Astrocyte of the cerebellum (primary cell): Measurements from ENCODE around the gene KRT15.

Experiments used
- DNase-seq: peaks from one replicate; pipeline ENCODE4 v3.0.0-alpha.2; 2011; ENCODE audit warnings: low read depth
- H3K4me3 ChIP-seq: 2 replicates; pipeline ENCODE4 v1.5.1; 2011; ENCODE audit warnings: mild to moderate bottlenecking, low read depth, low read length, moderate library complexity
- in situ Hi-C: cut with HindIII; loops from 2 replicates; pipeline ENCODE4 v1.10.0; 2017; ENCODE audit warnings: low sequenced_read_pairs
- TF ChIP-seq, protein P1 (sequence below): IDR thresholded peaks from 2 replicates; pipeline ENCODE4 v1.5.1; 2012; ENCODE audit warnings: low read length, low read depth, moderate library complexity, mild to moderate bottlenecking; ENCODE audit errors: missing control alignments

KRT15 gene

DNA sequence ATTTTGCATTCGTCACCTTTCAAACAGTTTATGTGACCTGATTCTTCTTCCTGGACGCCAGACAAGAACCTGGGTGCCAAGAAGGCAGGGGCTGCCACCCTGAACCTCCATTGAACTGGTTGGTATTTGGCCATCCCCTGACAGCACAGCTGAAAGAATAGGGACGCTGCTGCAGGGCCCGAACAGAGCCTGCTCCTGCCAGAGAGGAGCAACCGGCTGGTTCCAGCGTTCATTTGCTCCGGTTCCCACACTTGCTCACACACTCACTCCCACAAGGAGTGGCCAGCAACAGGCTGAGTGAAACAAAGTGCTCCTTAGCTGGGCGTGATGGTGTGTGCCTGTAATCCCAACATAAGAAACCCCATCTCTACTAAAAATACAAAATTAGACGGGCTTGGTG lies 38.2 kb upstream of the KRT15 start:
- in situ Hi-C loops = loop anchor here (10.0 kb wide), 1 partner anchor 212 kb away; no protein-coding TSS in a partner anchor
- DNase-seq = no peak
- no peak overlapping the region for H3K4me3 ChIP-seq
- TF ChIP-seq, protein P1, sequence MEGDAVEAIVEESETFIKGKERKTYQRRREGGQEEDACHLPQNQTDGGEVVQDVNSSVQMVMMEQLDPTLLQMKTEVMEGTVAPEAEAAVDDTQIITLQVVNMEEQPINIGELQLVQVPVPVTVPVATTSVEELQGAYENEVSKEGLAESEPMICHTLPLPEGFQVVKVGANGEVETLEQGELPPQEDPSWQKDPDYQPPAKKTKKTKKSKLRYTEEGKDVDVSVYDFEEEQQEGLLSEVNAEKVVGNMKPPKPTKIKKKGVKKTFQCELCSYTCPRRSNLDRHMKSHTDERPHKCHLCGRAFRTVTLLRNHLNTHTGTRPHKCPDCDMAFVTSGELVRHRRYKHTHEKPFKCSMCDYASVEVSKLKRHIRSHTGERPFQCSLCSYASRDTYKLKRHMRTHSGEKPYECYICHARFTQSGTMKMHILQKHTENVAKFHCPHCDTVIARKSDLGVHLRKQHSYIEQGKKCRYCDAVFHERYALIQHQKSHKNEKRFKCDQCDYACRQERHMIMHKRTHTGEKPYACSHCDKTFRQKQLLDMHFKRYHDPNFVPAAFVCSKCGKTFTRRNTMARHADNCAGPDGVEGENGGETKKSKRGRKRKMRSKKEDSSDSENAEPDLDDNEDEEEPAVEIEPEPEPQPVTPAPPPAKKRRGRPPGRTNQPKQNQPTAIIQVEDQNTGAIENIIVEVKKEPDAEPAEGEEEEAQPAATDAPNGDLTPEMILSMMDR = no peak

DNA sequence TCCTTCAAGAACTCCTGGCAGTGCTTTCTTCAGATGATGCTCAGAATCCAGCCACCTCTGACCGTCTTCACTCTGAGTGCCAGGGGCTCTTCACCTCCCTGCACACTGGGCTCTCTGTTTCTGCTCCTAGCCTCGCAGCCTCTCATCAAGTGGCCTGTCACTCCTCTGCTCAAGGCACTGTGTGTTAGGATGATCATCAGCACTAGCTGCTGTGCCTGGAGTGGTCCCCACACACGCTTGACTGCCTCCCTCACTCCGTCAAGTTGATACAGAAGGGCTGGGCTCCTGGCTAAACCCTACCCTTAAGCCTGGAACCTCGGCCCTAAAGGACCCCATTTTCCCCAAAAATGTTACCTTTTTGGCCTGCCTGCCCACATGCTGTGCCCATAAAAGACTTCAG lies 37.6 kb upstream of the KRT15 start:
- DNase-seq = no peak
- no peak overlapping the region for H3K4me3 ChIP-seq
- TF ChIP-seq, protein P1 = no peak
- in situ Hi-C loops = loop anchor here (10.0 kb wide), 1 partner anchor 212 kb away; no protein-coding TSS in a partner anchor

DNA sequence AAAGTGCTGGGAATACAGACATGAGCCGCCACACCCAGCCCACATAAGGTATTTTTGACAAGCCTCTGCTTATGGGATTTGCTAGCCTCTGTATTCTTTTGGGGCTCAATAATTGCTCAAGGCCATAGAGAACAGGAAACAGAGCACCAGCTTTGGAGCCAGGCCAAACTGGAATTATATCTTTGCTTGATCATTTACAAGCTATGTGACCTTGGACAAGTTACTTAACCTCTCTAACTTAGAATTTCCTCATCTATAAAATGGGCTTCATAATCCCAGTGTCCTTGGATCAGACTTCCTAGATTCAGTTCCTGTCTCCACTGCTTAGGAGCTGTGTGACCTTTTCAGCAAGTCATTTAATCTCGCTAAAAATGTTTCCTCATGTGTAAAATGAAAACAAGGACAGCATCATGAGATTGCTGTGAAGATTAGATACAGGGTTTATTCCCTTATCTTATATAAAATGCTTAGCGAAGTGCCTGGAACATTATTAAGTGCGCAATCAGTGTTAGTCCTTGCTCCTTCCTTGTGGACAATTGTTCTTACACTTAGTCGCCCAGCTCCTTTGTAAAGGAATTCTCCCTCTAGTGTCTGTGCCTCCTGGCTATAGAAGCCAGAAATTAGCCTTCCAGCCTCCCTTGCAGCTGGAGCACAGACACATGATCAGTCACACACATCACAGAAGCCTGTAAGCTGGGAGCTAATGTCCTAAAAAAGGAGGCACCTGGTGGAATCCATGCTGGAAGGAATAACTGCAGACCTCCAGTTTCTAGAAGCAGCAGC lies 36.6 kb upstream of the KRT15 start:
- TF ChIP-seq, protein P1 = no peak
- no peak for DNase-seq
- no peak overlapping the region for H3K4me3 ChIP-seq
- in situ Hi-C loops = loop anchor here (10.0 kb wide), 1 partner anchor 210 kb away; no protein-coding TSS in a partner anchor

DNA sequence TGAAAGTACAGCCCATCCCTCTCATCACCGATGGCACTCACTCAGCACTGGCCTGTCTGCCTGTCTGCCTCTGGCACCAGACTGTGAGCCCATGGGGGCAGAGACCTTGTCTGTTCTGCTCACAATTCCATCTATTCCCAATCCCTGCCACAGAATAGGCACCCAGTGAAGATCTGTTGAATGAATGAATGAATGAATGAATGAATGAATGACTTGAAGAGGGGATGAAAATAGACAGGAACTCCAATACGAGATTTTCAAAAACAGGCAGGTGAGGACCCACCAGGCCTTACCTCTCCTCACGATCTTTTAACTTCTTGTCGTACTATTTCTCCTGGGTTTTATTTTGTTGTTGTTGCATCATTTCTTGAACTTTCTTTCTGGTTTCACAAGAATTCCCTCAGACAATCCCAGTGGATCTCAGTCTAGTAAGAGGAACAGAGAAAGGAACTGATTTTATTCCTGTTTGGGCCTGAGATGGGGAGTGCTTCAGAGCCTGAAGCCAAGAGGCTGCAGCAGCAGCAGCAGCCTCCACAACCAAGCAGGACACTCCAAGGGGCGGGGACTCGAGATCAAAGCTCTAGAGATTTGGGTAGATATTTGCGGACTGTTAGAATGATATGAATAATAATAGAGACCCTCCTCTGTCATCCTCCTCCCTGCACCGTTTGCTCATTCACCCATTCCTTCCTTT lies 35.4 kb upstream of the KRT15 start:
- DNase-seq = no peak
- TF ChIP-seq, protein P1 = no peak
- in situ Hi-C loops = loop anchor here (5.0 to 10.0 kb wide), 2 partner anchors 83 to 209 kb away; no protein-coding TSS in a partner anchor
- H3K4me3 ChIP-seq = no peak overlapping the region

- TF ChIP-seq, protein P1 = no peak
- no peak for DNase-seq
- H3K4me3 ChIP-seq = no peak overlapping the region
- in situ Hi-C loops = loop anchor here (5.0 to 10.0 kb wide), 2 partner anchors 84 to 208 kb away; no protein-coding TSS in a partner anchor
Observed at GRCh38 chr17:41553176-41553575, 34.5 kb upstream of the KRT15 start.

DNA sequence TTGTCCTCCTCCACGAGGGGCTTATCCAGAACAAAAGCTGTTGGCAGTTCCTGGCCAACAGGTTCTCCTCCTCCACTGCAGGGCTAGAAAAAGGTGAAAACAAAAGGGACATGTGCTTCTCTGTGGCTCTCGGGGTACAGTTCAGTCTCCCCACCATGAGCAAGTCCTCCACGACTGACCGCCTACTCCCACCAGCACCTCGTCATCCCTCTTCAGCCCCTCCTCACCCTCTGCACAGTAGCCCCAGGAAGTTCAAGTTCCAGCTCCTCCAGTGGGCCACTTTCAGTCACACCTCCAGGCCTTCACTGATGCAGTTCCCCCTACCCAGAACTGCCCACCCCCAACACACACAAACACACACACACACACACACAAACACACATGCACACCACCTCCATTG lies 33.8 kb upstream of the KRT15 start:
- no peak for DNase-seq
- TF ChIP-seq, protein P1 = no peak
- in situ Hi-C loops = loop anchor here (5.0 to 10.0 kb wide), 2 partner anchors 85 to 208 kb away; no protein-coding TSS in a partner anchor
- H3K4me3 ChIP-seq = no peak overlapping the region
